HUES48 (cell line): Measurements from ENCODE around the gene SPSB1.
A peak's percentile ranks its signal among the peaks of the same experiment; 100 is the strongest.

Experiments used
- H3K27ac ChIP-seq: one replicate; pipeline ENCODE4 v1.7.0; 2013; ENCODE audit warnings: low read depth, low read length, inconsistent platforms
- H3K27me3 ChIP-seq: 2 replicates; pipeline ENCODE4 v1.6.1; 2013; ENCODE audit warnings: mild to moderate bottlenecking, low read length; ENCODE audit not compliant: control insufficient read depth, insufficient read depth
- H3K36me3 ChIP-seq: 2 replicates; pipeline ENCODE4 v1.6.1; 2013; ENCODE audit warnings: low read length; ENCODE audit not compliant: control insufficient read depth, insufficient read depth
- H3K4me1 ChIP-seq: 2 replicates; pipeline ENCODE4 v1.6.1; 2013; ENCODE audit warnings: mild to moderate bottlenecking, low read length; ENCODE audit not compliant: control insufficient read depth, insufficient read depth
- H3K4me3 ChIP-seq: 2 replicates; pipeline ENCODE4 v1.5.1; 2013; ENCODE audit warnings: mild to moderate bottlenecking, low read depth, low read length
- H3K9ac ChIP-seq: 2 replicates; pipeline ENCODE4 v1.6.1; 2013; ENCODE audit warnings: mild to moderate bottlenecking, low read depth, low read length, moderate library complexity
- H3K9me3 ChIP-seq: 2 replicates; pipeline ENCODE4 v1.6.1; 2013; ENCODE audit warnings: low read length; ENCODE audit not compliant: control insufficient read depth, insufficient read depth

Gene SPSB1

DNA sequence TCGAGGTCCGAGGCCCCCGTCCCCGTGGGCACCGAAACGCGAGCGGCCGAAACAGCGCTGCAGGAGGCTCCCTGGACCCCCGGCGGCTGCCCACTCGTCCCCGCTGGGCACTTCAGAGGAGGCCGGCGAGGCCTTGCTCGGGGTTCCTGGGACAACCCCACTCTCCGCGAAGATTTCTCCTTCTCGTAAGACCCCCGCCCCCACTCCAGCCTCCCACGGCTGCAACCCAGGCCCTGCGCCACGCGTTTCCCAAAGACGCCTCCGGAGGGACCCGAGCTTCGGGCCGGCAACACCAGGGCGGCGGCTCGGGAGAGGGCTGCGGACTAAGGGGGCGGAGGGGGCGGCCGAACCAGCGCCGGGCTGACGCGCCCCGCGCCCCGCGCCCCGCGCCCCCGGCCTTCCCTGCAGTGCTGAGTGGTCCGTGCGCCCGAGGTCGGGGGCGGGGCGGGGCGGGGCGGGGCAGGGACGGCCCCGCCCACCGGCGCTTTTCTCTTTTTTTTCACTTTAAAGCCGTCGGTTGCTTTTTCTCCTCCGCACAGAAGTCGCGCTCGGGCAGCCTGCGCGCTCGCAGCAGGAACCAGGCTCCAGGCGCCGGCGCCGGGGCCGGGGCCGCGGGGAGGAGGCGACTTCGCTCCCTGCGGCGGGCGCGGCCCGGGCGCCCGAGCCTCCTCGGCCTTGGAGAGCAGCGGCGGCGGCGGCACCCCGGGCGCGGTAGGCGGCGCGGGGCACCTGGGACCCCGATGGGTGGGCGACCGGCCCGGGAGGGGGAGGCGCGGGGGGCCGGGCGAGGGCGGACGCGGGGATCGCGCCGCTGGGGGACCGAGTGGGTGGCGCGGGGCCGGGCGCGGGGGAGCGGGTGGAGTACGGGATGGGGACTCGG lies at the start of gene SPSB1:
Gene SPSB1 (plus strand): TSS at position 534 of the 880 bp plus-strand sequence. CDS start 62,998 bp downstream, outside the sequence.
- H3K27ac ChIP-seq, result no peak within 1 kb of the TSS
- peaks cover 23% of the 10 kb centered on the region for H3K27me3 ChIP-seq
- no peaks in the 10 kb centered on the region for H3K36me3 ChIP-seq
- H3K9ac ChIP-seq, result no peak within 1 kb of the TSS
- H3K4me1 ChIP-seq, result peaks cover 7% of the 10 kb centered on the region; the same call in 1 of the 2 replicates
- H3K4me3 ChIP-seq, result peak within 1 kb of the TSS; percentile 67
- H3K9me3 ChIP-seq, result peaks cover 3% of the 10 kb centered on the region

DNA sequence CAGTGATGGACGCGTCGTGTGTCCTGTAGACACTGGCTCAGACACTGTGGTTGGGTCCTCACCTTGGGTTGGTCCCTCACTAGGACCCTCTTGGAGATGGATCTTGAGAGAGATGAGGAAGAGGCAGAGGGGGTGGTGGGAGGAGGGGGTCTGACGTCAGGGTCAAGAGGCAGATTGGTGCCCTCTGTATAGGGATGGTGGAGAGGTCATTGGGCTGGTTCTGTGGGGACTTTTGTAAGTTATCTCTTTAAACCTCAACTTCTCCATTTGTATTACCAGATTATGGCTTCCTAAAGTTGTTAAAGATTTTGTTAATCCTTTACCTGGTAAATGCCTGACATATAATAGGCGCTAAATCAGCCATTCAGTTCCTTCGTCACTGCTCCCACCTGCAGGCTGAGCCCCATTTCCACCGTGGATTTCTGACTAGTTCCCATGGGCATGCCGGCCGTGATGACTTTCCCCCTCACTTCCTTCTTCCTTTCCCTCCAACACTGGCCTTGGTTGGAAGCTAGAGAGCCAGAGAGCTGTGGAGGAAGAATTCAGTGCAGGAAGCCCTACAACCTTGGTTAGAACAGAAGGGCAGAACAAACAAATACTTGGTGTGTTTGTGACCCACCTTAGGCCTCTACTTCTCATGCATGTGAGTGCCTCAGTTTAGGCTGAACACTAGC lies 49.5 kb upstream of the SPSB1 start:
- no peak overlapping the region for H3K4me3 ChIP-seq
- H3K27me3 ChIP-seq, result no peaks in the 10 kb centered on the region
- H3K27ac ChIP-seq, result no peak overlapping the region
- H3K36me3 ChIP-seq, result no peaks in the 10 kb centered on the region
- no peaks in the 10 kb centered on the region for H3K9me3 ChIP-seq
- peaks cover 19% of the 10 kb centered on the region for H3K4me1 ChIP-seq
- H3K9ac ChIP-seq, result no peak overlapping the region

DNA sequence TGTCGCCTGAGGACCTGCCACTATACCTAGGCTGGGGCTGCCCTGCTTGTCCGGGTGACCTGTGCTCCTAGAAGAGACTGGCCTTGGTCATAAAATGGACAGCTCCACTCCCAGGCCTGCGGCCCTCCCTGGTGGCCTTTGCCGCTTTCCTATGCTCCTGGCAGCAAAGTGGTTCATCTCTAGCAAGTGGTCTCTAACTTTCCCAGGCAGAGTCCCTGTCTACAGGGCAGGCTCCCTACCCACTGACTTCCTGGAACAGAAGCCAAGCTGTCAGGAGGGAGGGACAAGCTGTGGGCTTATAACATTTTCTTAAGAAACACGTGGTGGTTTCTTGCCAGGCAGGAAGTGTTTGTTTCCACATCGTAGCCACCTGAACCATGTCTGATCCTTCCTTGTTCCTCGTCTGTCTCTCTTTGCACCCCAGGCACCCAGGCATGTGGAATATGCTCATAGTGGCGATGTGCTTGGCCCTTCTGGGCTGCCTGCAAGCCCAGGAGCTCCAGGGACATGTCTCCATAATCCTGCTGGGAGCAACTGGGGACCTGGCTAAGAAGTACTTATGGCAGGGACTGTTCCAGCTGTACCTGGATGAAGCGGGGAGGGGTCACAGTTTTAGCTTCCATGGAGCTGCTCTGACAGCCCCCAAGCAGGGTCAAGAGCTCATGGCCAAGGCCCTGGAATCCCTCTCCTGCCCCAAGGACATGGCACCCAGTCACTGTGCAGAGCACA lies 48.0 kb upstream of the SPSB1 start:
- H3K4me3 ChIP-seq, result no peak overlapping the region
- no peaks in the 10 kb centered on the region for H3K9me3 ChIP-seq
- no peak overlapping the region for H3K27ac ChIP-seq
- H3K9ac ChIP-seq, result no peak overlapping the region
- H3K4me1 ChIP-seq, result peaks cover 19% of the 10 kb centered on the region
- H3K36me3 ChIP-seq, result no peaks in the 10 kb centered on the region
- no peaks in the 10 kb centered on the region for H3K27me3 ChIP-seq

DNA sequence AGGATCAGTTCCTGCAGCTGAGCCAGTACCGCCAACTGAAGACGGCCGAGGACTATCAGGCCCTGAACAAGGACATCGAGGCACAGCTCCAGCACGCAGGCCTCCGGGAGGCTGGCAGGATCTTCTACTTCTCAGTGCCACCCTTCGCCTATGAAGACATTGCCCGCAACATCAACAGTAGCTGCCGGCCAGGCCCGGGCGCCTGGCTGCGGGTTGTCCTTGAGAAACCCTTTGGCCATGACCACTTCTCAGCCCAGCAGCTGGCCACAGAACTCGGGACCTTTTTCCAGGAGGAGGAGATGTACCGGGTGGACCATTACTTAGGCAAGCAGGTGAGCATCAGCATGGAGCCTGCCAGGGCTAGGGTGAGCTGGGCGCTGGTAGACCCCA lies 47.5 kb upstream of the SPSB1 start:
- no peaks in the 10 kb centered on the region for H3K36me3 ChIP-seq
- H3K27ac ChIP-seq, result no peak overlapping the region
- peaks cover 16% of the 10 kb centered on the region for H3K4me1 ChIP-seq
- H3K9ac ChIP-seq, result no peak overlapping the region
- no peak overlapping the region for H3K4me3 ChIP-seq
- no peaks in the 10 kb centered on the region for H3K9me3 ChIP-seq
- no peaks in the 10 kb centered on the region for H3K27me3 ChIP-seq

DNA sequence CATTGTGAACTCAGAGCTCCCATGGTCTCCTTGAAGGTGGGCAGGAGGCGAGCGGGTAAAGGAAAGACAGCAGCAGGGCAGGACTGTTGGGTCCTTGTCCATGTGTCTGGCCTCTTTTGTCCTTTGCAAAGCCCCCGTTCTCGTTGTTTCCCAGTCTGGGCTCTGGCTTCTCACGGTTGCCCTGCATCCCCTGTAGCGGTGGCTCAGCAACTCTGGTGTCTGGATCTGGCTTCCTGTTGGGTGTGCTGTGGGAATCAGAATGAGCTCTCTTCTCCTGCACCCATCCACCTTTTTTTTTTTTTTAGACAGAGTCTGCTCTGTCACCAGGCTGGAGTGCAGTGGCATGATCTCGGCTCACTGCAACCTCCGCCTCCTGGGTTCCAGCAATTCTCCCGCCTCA lies 47.0 kb upstream of the SPSB1 start:
- no peaks in the 10 kb centered on the region for H3K36me3 ChIP-seq
- no peaks in the 10 kb centered on the region for H3K9me3 ChIP-seq
- no peak overlapping the region for H3K9ac ChIP-seq
- no peak overlapping the region for H3K4me3 ChIP-seq
- peaks cover 15% of the 10 kb centered on the region for H3K4me1 ChIP-seq
- H3K27me3 ChIP-seq, result no peaks in the 10 kb centered on the region
- no peak overlapping the region for H3K27ac ChIP-seq

DNA sequence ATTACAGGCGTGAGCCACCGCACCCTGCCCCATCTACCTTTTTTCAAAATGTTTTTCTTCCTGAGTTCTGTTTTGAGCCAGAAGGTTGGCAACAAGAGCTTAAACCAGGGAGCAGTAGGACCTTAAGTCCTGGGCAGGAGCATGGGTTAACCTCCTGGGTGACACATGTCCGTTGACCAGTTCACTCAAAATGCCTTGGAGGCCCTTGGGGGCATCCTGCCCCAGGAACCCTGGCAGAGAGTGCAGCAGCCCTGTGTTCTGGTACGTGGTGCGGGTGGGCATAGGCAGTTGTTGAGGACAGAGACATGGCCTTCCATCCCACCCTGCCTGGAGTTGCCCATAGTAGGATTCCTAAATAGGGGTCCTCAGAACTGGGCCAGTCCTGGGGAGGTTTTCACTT lies 46.5 kb upstream of the SPSB1 start:
- no peaks in the 10 kb centered on the region for H3K9me3 ChIP-seq
- H3K9ac ChIP-seq, result no peak overlapping the region
- no peak overlapping the region for H3K27ac ChIP-seq
- H3K27me3 ChIP-seq, result no peaks in the 10 kb centered on the region
- H3K4me3 ChIP-seq, result no peak overlapping the region
- peaks cover 16% of the 10 kb centered on the region for H3K4me1 ChIP-seq
- H3K36me3 ChIP-seq, result no peaks in the 10 kb centered on the region

DNA sequence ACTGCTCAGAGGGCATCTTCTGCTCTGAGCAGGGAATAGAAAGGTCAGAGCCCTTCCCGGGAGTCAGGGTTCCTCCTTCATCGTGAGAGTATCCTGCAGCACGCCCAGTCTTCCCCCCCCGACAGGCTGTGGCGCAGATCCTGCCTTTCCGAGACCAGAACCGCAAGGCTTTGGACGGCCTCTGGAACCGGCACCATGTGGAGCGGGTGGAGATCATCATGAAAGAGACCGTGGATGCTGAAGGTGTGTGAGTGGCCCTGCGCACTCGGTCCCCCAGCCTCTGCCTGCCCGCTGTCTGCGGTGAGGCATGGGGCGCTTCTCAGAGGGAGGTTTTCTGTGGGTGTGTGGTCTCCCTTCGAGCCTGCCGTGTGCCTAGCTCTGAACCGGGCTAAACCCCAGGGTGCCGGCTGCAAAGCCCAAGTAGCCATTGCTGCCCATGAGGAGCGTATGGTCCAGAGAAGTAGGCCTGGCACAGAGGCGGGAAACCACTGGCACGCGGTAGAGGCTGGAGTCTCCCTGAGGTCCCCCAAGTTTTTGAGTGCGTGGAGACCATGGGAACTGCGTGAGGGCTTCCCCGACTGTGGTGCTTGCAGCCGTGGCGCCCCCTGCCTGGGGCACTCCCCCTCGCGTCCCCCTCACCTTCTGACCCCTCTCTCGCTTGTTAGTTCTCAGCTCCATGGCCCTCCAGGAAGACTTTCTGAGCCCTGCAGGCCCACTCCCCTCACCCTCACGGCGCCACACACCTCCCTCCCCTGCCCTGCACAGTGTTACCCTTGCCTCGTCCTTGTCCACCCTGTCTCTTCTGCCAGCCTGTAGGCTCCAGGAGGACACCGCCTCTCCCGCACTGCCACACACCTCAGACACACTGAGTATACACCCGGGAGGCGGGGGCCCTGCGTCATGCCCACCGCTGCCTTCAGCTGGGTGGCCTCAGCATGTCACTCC lies 45.6 kb upstream of the SPSB1 start:
- no peak overlapping the region for H3K27ac ChIP-seq
- no peaks in the 10 kb centered on the region for H3K36me3 ChIP-seq
- no peak overlapping the region for H3K4me3 ChIP-seq
- peaks cover 25% of the 10 kb centered on the region for H3K4me1 ChIP-seq
- H3K9ac ChIP-seq, result no peak overlapping the region
- no peaks in the 10 kb centered on the region for H3K27me3 ChIP-seq
- H3K9me3 ChIP-seq, result no peaks in the 10 kb centered on the region

DNA sequence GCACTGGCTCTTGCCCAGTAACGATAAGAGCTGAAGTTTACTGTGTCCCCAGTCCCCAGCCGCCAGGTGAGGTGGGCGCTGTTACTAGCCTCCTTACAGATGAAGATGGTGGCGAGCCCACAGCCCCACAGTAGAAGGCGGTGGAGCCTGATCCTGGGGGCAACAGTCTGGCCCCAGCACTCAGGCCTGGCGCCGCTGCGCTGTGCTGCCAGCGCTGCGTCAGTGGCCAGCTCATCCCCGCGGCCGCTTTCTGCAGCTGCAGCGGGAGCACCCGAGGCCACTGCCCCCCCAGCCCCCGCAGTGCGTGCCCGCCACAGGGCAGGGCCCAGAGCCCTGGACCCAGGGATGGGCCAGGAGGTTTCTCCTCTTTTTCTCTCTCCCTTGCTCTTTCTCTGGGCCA lies 44.8 kb upstream of the SPSB1 start:
- Histone ChIP-seq H3K36me3 (no peaks in the 10 kb centered on the region), H3K4me1 (peaks cover 33% of the 10 kb centered on the region), H3K4me3 (no peak overlapping the region), H3K9me3 (no peaks in the 10 kb centered on the region), H3K27ac (no peak overlapping the region), H3K27me3 (no peaks in the 10 kb centered on the region), H3K9ac (no peak overlapping the region)

DNA sequence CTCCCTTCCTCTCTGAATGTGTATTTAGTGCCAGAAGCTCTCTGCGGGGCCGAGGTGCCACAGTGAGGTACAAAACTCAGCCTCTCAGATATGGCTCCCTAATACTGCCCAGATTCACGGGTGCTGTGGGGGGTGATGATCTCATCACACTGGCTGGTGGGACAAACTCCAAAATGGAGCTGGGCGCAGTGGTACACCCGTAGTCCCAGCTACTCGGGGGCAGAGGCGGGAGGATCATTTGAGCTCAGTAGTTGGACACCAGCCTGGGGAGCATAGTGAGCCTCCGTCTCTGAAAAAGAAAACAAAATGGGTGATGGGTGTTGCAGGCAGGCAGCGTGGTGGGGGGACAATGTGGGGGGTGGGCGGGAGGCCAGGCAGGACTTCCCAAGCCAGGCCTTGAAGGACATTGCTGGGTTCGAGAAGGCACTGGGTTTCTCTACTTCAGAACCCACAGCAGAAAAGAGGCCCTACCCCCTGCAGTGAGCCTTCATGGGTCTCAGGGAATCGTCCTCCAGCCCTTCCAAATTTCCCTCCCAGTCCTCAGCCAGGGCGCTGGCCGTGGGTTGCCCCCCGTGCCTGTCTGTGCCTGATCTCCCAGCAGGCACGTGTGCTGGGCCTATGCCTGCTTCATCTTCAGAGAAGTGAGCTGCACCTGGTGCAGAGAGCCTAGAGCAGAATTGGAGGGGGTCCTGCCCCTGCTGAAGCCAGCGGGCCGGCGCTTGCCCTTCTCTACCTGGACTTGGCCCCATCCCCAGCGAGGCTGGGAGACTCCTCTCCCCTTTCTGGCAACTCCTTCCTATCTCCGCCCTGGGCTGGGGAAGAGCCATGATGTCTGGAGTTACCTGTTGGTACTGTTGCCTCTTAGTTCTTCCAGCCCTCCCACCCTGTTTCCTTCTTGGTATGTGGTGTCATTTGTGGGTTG lies 44.1 kb upstream of the SPSB1 start:
- H3K9ac ChIP-seq, result no peak overlapping the region
- no peaks in the 10 kb centered on the region for H3K36me3 ChIP-seq
- no peak overlapping the region for H3K27ac ChIP-seq
- H3K4me1 ChIP-seq, result peaks cover 40% of the 10 kb centered on the region
- H3K4me3 ChIP-seq, result no peak overlapping the region
- no peaks in the 10 kb centered on the region for H3K9me3 ChIP-seq
- no peaks in the 10 kb centered on the region for H3K27me3 ChIP-seq

DNA sequence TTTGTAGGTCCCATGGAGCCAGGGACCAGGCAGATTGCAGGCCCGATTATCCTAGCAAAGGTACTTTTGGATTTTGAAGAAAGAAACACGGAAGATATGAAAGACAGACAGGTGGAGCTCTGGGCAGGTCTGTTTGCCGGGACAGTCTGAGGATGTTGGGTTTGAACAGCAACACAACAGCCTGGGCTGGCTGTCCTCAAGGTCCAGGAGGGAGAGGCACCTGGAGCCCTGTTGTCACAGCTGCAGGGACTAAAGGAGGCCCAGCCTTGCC lies 43.5 kb upstream of the SPSB1 start:
- Histone ChIP-seq H3K4me3 (no peak overlapping the region), H3K27ac (peak overlapping the region; percentile 60), H3K36me3 (no peaks in the 10 kb centered on the region), H3K27me3 (no peaks in the 10 kb centered on the region), H3K4me1 (peaks cover 44% of the 10 kb centered on the region), H3K9me3 (no peaks in the 10 kb centered on the region), H3K9ac (no peak overlapping the region)
